Vagina (tissue), 2 donors: Measurements from ENCODE around the gene PDIA5. TPM values are rescaled to one million over a fixed set of nuclear protein-coding genes. Genes with fewer than 3 reads are reported as not detected.

Experiments
- DNase-seq, 2 donors: peaks; one replicate each; pipeline ENCODE4 v3.0.0-alpha.2; 2017; ENCODE audit errors: extremely low spot score in 2 of 2
- H3K27ac ChIP-seq: fragments of 200-600 bp; sonication (generic); one replicate; pipeline ENCODE4 v1.5.1; 2019
- H3K27me3 ChIP-seq: fragments of 200-600 bp; sonication (generic); one replicate; pipeline ENCODE4 v1.5.1; 2019
- H3K36me3 ChIP-seq, 2 donors: fragments of 200-600 bp; sonication (generic); one replicate each; pipeline ENCODE4 v1.5.1; 2017 to 2019
- H3K4me1 ChIP-seq: fragments of 200-600 bp; sonication (generic); one replicate; pipeline ENCODE4 v1.5.1; 2019
- H3K4me3 ChIP-seq, 2 donors: fragments of 200-600 bp; sonication (generic); 1 replicate in 1 of 2; 2 replicates in 1 of 2; pipeline ENCODE4 v1.5.1; 2016 to 2019
- H3K9me3 ChIP-seq: fragments of 200-600 bp; sonication (generic); one replicate; pipeline ENCODE4 v1.5.1; 2019
- CTCF ChIP-seq, 3 experiments: fragments of 450-650 bp in 2 of 3; fragments of 200-600 bp in 1 of 3; sonication (generic) in 1 of 3; IDR thresholded peaks; one replicate each; pipeline ENCODE4 v1.5.1; 2017 to 2019; ENCODE audit warnings: antibody characterized with exemption in 3 of 3, mild to moderate bottlenecking in 2 of 3, moderate library complexity in 2 of 3
- POLR2A ChIP-seq, 2 donors: fragments of 450-650 bp; IDR thresholded peaks; one replicate each; pipeline ENCODE4 v1.6.1; 2017; ENCODE audit warnings: antibody characterized with exemption in 2 of 2, mild to moderate bottlenecking in 2 of 2, moderate library complexity in 2 of 2
- POLR2AphosphoS5 ChIP-seq, 2 donors: sonication (generic); formaldehyde crosslinking; IDR thresholded peaks; one replicate each; pipeline ENCODE4 v1.9.0; 2017; ENCODE audit warnings: antibody characterized with exemption in 2 of 2, mild to moderate bottlenecking in 2 of 2, low read depth in 1 of 2; ENCODE audit not compliant: insufficient read depth in 1 of 2
- intact Hi-C: fragments of 100-400 bp; cut with DNase I; formaldehyde crosslinking; loops from one replicate; pipeline ENCODE4 v1.15.1; 2023
- total RNA-seq: library from RNA; depleted of rRNA; stranded (reverse); fragments of >200 nt; gene quantifications from one replicate; pipeline ENCODE4 v1.2.3, GENCODE V29; 2016

Gene PDIA5
- total RNA-seq, 1 donor from 2014 or later = 18.9 TPM

DNA sequence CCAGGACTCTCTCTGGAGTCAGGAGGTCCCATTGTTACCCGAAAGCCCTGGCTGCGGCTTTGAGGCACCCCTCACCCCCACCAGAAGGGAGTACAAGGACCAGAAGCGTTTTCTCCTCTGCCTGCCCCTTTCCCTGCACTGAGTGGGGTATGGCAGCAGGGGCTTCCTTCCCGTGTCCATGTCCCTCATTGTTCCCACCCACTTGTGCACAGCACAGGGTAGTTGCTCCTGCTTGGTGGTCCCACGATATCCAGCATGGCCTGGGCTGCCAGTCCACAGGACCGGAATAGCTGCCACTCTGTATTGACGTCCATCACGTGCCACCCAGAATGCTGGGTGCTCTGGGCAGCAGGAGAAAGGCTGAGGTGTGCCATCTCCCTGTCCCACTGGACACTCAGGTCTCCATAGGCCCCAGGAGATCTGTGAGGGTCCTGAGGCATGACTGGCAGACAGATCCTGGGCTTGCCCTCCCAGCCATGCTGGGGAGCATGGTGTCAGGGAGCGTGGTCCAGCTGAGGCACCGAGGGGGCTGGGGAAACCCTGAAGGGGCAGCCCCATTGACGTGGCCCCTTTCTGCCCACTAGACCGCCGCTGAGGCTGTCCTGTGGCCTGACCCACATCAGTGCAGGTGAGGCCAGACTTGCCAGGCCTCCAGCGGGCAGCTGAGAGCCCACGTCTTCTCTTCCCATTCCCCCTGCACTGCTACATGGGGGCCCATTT lies 89.6 kb downstream of the PDIA5 start:
- no peaks in the 10 kb centered on the region for H3K4me1 ChIP-seq
- no peaks in the 10 kb centered on the region for H3K9me3 ChIP-seq
- H3K4me3 ChIP-seq = no peak overlapping the region
- H3K27ac ChIP-seq = no peak overlapping the region
- peak in 1 of 2 donors; percentile 58 for DNase-seq
- no peak for TF ChIP-seq POLR2AphosphoS5 (IDR thresholded peaks at IDR 0.05; ENCODE audit: insufficient read depth in 1 of 2, low read depth in 1 of 2)
- TF ChIP-seq POLR2A (IDR thresholded peaks at IDR 0.05) = no peak
- TF ChIP-seq CTCF (IDR thresholded peaks at IDR 0.05) = no peak
- intact Hi-C loops = no loop called here
- peaks cover 0 to 9% of the 10 kb centered on the region in 2 donors for H3K36me3 ChIP-seq
- no peaks in the 10 kb centered on the region for H3K27me3 ChIP-seq

GRCh38 chr3:123157209-123157597 lies 90.4 kb downstream of the PDIA5 start:
- no peaks in the 10 kb centered on the region for H3K9me3 ChIP-seq
- H3K27me3 ChIP-seq = no peaks in the 10 kb centered on the region
- peaks cover 0 to 12% of the 10 kb centered on the region in 2 donors for H3K36me3 ChIP-seq
- H3K27ac ChIP-seq = no peak overlapping the region
- intact Hi-C loops = no loop called here
- no peak overlapping the region for H3K4me3 ChIP-seq
- H3K4me1 ChIP-seq = no peaks in the 10 kb centered on the region
- no peak for DNase-seq
- TF ChIP-seq CTCF (IDR thresholded peaks at IDR 0.05) (no peak), POLR2A (IDR thresholded peaks at IDR 0.05) (no peak), POLR2AphosphoS5 (IDR thresholded peaks at IDR 0.05; ENCODE audit: insufficient read depth in 1 of 2, low read depth in 1 of 2) (no peak)

- H3K4me3 ChIP-seq = no peak overlapping the region
- no peaks in the 10 kb centered on the region for H3K9me3 ChIP-seq
- H3K4me1 ChIP-seq = no peaks in the 10 kb centered on the region
- intact Hi-C loops = no loop called here
- H3K27ac ChIP-seq = no peak overlapping the region
- H3K36me3 ChIP-seq = peaks cover 0 to 12% of the 10 kb centered on the region in 2 donors
- no peak for DNase-seq
- H3K27me3 ChIP-seq = no peaks in the 10 kb centered on the region
- TF ChIP-seq POLR2AphosphoS5 (IDR thresholded peaks at IDR 0.05; ENCODE audit: insufficient read depth in 1 of 2, low read depth in 1 of 2) = no peak
- TF ChIP-seq CTCF (IDR thresholded peaks at IDR 0.05) = no peak
- TF ChIP-seq POLR2A (IDR thresholded peaks at IDR 0.05) = no peak
Observed at GRCh38 chr3:123157598-123158287, 90.9 kb downstream of the PDIA5 start.

DNA sequence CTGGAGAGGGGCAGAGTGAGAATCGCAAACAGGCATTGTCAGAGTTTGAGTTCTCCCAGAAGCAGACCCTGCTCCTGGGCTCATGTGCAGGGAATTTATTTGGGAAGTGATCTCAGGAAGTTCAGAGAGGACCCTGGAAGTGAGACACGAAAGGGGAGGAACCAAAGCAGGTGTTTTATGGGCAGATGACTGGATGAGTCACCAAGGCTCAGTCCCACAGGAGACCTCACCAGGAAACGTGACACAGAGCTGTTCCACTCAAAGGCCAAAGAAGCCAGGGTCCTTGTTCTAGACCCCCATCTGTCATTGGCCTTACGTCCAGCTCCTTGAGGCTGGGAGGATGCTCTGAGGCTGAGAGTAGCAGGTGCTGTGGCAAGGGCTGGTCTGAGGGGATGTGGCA lies 91.5 kb downstream of the PDIA5 start:
- TF ChIP-seq POLR2AphosphoS5 (IDR thresholded peaks at IDR 0.05; ENCODE audit: insufficient read depth in 1 of 2, low read depth in 1 of 2) = no peak
- no peak for TF ChIP-seq CTCF (IDR thresholded peaks at IDR 0.05)
- no peak for TF ChIP-seq POLR2A (IDR thresholded peaks at IDR 0.05)
- Histone ChIP-seq H3K27me3 (no peaks in the 10 kb centered on the region), H3K4me1 (no peaks in the 10 kb centered on the region), H3K36me3 (peaks cover 0 to 12% of the 10 kb centered on the region in 2 donors), H3K9me3 (no peaks in the 10 kb centered on the region), H3K27ac (no peak overlapping the region), H3K4me3 (no peak overlapping the region)
- DNase-seq = peak in 1 of 2 donors; percentile 40
- intact Hi-C loops = no loop called here

GRCh38 chr3:123158899-123159390 lies 92.1 kb downstream of the PDIA5 start:
- peaks cover 0 to 12% of the 10 kb centered on the region in 2 donors for H3K36me3 ChIP-seq
- peak in 1 of 2 donors; percentile 27 for DNase-seq
- H3K4me1 ChIP-seq = no peaks in the 10 kb centered on the region
- no peak overlapping the region for H3K27ac ChIP-seq
- no peaks in the 10 kb centered on the region for H3K27me3 ChIP-seq
- no peak overlapping the region for H3K4me3 ChIP-seq
- intact Hi-C loops = no loop called here
- TF ChIP-seq CTCF (IDR thresholded peaks at IDR 0.05) = no peak
- no peak for TF ChIP-seq POLR2A (IDR thresholded peaks at IDR 0.05)
- no peak for TF ChIP-seq POLR2AphosphoS5 (IDR thresholded peaks at IDR 0.05; ENCODE audit: insufficient read depth in 1 of 2, low read depth in 1 of 2)
- no peaks in the 10 kb centered on the region for H3K9me3 ChIP-seq
